NCI-H2227 treated with DMSO at 0.1 percent for 48 hours (cell line): Measurements from ENCODE around the gene AFAP1.

Source experiments
- DNase-seq: peaks from one replicate; lab custom pipeline; 2025; lab: John Stamatoyannopoulos, UW

The AFAP1 gene

DNA sequence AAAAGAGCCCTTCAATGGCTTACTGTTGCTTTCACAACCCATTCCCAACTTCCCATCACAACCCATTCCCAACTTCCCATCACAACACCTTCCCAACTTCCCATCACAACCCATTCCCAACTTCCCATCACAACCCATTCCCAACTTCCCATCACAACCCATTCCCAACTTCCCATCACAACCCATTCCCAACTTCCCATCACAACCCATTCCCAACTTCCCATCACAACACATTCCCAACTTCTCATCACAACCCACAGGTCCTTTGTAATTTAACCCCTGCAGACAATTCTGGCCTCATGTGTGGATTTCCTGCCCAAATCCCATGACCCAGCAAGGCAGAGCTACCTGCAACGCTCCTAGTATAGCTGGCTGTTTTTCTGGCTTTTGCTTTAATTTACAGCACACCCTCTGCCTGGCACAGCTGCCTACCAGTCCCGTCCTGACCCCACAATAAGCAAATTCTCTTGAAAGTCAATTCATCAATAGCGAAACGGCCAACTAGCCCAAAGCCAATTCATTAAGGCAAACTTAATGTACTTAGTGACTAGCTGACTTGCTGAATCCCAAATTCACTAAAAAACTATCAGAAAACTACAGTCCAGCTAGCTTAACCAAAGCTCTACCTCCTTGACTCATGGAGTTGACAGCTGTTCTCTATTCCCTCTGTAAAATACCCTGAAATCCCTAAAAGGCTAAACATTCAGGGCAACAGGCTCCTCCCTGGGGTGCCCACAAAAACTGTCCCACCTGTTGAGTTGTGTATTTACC is 75.6 kb downstream of the AFAP1 start:
- no peak for DNase-seq

GRCh38 chr4:7862561-7863192 is 77.0 kb downstream of the AFAP1 start:
- no peak for DNase-seq

GRCh38 chr4:7861440-7861881 is 78.2 kb downstream of the AFAP1 start:
- no peak for DNase-seq

DNA sequence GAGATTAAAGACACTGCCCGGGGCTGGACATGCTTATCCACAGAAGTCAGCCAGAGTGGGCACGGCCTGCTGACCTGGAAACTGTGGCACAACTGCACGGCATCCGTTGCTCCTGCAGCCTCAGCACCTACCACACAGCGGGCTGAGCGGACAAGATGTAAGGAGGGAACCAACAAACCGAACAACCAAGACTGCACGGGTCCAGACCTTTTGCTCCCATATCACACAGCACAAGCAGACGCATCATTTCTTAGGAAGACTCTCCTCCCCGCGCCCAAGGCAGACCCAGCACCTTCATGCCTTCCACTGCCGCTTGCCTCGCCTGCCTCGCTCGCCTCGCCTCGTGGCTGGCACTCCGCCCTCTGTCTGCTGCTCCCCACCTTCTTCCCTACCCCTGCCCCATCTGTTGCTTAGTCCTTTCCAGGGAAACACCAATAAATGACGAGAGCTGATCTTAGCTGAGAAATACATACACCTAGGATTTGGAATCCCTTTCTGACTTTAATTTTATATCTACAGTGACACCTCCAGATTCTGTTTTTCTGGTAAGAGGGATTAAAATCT is 79.0 kb downstream of the AFAP1 start:
- no peak for DNase-seq

- no peak for DNase-seq
Observed at GRCh38 chr4:7859326-7859725, 80.3 kb downstream of the AFAP1 start.

DNA sequence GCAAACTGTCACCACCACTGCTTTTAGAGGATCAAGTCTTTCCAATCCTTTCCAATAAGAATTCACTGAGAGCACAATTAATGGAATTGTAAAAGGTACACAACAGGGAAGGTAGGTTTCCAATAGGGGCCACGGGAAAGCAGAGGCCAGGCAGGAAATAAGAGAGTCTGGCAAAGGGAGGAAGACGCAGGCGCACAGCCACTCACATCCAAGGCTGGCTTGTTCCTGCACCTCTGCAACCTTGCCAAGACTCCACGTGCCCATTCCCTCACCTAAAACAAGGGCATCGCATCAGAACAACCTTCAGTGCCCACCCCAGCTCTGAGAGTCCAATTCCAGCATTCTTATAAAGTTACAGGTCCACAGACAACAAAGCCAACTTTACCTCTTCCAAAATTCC is 81.2 kb downstream of the AFAP1 start:
- DNase-seq: no peak

GRCh38 chr4:7857993-7858392 is 81.7 kb downstream of the AFAP1 start:
- no peak for DNase-seq

GRCh38 chr4:7857238-7857701 is 82.4 kb downstream of the AFAP1 start:
- DNase-seq: no peak

DNA sequence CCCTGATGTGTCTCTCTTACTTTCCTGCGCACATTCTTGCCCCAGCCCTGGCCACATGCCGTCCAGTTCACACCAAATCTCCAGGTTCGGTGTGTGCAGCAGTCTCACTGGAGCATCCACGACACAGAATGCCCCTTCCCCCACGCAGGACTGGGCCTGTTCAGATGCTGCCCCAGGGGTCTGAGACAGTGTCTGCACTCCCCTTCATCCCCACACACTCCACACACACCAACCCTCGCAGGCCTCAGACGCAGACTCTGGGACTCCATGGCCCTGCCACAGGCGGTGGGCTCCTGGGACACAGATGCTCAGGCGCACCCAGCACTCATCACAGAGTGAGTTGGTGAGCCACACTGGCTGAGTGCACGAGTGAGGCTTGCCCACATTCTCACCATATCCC is 83.9 kb downstream of the AFAP1 start:
- DNase-seq: no peak

DNA sequence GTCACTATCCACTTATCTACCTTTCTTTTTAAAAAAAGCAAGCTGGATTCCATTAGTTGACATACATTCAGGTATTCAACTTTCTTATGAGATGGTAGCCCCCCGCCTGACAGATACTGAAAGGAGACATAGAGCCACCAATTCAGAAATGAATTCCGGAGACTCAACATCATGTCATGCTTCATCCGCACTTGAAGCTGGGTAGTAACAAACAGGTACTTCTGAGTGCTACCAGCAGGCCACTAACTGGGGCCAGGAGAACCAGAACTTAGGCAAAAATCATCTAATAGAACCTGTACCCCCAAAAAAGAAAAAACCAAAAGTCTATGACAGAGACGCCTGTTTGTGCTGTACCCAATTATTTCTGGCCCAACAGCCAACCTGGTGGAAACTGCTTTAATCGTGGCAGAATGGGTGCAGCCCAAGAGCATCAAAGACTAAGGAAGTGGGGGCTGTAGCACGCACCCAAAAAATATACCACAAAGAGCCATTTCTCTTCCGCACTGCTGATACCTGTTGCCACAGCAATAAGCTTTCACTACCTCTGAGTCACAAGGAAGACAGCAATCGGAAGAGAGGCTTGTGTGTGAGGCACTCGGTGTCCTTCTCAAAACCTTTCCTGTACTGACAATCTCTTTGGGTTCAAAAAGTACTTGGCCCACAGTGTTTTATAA is 84.8 kb downstream of the AFAP1 start:
- no peak for DNase-seq

- no peak for DNase-seq
Observed at GRCh38 chr4:7854216-7854615, 85.4 kb downstream of the AFAP1 start.

GRCh38 chr4:7853271-7853670 is 86.4 kb downstream of the AFAP1 start:
- no peak for DNase-seq

DNA sequence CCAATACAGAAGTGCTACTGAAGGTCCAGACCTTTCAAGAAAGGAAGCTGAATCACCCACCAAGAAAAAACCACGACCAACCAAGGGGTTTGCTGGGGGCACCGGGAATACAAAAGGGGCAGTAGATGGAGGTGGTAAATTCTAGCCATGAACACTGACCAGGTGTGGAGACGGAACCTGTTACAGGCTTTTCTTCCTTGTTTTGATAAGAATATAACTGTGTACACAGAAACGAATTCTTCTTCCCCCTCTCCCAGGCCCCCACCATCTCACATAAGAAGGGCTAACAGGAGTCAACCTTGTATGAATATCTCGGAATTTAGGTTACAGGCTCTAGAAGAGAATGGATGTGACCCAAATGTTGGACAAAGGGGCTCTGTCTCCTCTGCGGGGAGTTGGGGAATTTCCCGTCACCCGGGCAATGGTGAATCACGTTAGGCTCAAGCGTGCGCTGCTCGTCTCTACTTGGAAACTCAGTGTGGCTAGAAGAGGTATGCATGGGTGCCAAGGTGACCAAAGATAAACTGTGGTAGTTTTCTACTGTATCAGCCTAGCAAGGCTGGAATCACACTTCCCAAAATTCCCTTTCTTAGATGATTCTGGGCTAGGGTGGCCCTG is 87.0 kb downstream of the AFAP1 start:
- no peak for DNase-seq

GRCh38 chr4:7850489-7850888 is 89.2 kb downstream of the AFAP1 start:
- DNase-seq: no peak

DNA sequence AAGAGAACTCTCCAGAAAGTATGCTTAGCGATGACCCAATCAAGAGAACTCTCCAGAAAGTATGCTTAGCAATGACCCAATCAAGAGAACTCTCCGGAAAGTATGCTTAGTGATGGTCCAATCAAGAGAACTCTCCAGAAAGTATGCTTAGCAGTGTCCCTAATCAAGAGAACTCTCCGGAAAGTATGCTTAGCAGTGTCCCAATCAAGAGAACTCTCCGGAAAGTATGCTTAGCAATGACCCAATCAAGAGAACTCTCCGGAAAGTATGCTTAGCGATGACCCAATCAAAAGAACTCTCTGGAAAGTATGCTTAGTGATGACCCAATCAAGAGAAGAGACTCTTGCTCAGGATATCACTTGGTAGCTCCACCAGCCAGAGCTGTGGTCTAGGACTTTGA is 92.5 kb downstream of the AFAP1 start:
- no peak for DNase-seq

DNA sequence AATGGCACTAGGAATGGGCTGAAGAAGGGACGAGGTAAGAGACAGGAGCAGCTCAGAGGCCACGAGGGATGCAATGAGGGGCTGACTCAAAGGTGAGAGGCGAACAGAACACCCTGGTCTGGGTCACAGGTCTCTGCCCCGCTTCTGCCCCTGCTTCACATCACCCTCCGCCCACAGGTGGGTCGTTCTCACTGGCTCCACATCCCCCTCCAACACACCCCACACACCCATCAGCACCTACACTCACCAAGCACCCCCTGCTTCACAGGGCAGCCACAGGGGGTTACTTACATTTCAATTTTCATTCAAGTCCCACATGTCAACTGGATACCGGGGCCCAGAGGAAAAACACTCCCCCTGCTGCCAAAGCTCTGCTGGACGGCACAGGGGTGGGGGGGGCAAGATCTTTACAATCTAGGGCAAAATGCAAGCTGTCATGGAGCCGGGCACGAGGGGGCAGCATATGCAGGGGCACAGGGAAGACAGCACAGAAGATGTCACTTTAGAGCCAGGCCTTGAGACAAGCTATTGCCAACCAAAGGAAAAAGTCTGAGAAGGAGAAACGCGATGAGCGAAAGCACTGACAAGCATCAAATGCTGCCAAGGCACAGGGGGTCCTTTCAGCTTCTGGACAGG is 94.0 kb downstream of the AFAP1 start:
- DNase-seq: no peak

DNA sequence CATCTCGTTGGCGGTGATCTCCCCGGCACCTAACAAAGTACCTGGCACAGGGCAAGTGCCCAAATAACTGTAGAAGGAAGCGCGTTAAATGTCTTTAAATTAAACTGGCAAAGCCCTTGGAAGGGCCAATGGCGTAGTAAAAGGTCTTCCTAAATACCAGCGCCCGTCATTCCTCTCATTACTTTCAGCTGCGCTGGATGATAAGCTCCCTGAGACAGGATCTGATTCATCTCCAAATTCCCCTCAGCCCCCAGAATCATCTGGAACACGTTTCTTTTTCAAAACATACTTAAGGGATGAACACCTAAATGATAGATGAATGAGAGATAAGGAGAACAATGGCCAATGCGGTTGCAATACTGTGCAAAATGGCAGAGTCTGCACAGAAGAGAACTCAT is 95.1 kb downstream of the AFAP1 start:
- no peak for DNase-seq

DNA sequence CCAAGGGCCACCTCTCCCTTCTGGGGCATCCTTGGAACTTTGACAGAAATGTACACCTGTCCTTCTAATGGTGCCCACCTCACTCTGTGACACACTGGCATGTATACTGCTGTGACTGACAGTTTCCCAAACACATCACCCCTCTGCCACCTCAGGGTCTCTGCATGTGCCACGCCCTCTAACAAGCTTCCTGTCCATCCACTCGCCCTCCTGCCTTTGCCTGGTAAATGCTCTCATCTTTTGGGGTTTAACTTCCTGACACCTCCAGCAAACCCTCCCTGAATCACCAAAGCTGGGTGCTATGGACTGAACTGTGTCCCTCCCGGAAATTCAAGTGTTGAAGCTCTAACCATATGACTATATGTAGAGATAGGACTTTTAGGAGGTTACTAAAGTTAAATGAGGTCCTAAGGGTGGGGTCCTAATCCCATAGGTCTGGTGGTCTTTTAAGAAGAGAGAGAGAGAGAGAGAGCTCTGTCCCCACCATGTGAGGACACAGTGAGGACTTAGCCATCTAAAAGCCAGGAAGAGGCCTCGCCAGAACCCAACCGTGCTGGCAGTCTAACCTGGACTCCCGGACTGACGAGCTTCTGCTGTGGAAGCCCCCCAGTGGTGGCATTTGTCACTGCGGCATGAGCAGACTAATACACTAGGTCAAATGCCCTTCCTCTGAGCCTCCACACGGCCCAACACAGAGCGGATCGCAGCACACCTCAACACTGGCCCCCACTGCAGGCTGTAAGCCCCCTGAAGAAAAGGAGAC is 95.6 kb downstream of the AFAP1 start:
- DNase-seq: no peak

- DNase-seq: no peak
Observed at GRCh38 chr4:7842384-7843279, 97.0 kb downstream of the AFAP1 start.

DNA sequence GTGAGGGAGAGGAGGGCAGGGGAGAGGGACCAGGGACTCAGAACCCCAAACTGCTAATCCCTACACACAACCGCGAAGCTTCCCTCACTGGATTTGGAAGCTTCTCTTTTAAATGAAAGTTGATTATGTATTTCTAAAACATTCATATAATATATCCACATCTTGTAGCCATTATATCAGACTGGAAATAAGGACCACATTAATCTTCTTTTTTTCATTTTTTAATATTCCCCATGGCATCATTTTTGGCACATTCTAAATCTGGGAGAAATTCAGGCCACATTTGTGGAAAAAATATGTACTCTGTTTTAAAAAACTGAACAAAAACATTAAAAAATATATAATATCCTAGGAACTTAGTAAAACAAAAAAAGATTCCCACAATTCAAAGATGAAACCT is 97.8 kb downstream of the AFAP1 start:
- no peak for DNase-seq
